HG03196 (cell line): ENCODE data around the gene CCDC69.
A peak's percentile ranks its signal among the peaks of the same experiment; 100 is the strongest.
"Not testable (repeated sequence)": the region's sequence is repeated elsewhere in the genome, so short reads cannot be mapped to it uniquely, and the experiment has no call there.

Experiments
- ATAC-seq: cut with Tn5 transposase; IDR thresholded peaks from one replicate; pipeline ENCODE4 v1.9.1; 2021; ENCODE audit not compliant: unreplicated experiment

The CCDC69 gene

DNA sequence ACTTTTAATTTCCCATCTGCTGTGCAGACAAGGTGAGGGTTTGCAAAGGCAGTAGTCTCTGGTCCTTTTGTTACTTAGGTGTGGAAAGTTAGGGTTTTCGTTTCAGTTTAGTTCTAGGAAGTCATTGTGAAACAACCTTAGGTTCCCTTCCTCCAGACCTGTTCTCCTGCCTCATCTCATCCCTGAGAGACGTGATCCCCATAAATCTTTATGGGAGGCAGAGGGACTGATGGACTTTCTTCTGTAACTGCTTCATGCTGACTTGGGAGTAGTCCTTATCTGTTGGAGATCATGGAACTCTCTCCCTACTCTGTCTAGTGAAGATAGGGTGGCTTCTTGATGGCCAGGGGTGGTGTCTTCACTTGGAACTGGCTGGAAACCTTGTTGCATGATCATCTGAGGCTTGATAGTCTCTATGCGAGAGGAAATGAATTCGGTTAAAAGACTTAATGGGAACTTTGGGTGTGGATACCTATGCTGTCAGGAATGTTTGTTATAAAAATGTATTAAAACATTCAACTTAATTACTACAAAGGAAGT is 21.9 kb upstream of the CCDC69 start:
- ATAC-seq = no peak

DNA sequence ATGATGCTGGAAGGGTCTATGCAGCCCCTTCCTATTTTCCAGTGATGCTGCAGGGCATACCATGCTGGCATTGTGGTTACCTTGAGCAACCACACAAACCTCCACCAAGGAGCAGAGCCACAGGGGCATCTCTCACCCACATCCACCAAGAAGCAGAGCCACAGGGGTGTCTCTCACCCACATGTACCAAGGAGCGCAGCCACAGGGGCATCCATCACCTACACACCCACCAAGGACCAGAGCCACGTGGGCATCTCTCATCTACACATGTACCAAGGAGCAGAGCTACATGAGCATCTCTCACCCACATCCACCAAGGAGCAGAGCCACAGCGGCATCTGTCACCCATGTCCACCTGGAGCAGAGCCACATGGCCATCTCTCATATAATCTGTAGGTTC is 20.3 kb upstream of the CCDC69 start:
- no peak for ATAC-seq

DNA sequence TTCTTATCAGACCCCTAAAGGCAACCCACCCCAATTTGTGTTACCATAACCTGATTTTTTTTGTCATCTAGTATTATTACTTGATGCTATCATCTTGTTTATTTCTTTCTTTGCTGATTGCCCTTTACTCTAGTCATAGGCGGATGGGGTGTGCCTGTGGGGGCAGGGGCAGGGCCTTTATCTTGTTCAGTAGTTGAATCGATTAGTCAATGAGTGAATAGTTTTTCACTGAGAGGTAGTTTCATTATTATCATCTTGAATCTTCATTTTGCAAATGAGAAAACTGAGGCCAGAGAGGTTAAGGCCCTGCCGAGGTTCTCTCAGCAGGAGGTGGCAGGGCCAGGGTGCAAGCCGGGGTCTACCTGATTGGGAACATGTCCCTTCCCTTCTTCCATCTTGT is 19.7 kb upstream of the CCDC69 start:
- ATAC-seq = no peak

DNA sequence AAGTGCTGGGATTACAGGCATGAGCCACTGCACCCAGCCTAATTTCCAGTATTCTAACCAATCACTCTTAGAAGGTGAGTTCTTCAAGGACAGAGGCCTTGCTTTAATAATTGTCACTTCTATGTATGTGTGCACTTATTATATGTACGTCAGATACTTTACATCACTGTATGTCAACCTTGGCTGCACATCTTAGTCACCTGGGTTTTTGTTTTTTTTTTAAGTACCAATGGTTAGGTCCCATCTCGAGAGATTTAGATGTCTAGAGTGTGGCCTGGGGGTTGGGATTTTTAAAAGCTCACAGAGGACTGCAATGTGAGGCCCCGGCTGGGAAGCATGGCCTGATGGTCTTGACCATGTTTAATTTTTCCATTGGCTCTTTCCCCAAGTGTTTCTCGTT is 19.2 kb upstream of the CCDC69 start:
- no peak for ATAC-seq

DNA sequence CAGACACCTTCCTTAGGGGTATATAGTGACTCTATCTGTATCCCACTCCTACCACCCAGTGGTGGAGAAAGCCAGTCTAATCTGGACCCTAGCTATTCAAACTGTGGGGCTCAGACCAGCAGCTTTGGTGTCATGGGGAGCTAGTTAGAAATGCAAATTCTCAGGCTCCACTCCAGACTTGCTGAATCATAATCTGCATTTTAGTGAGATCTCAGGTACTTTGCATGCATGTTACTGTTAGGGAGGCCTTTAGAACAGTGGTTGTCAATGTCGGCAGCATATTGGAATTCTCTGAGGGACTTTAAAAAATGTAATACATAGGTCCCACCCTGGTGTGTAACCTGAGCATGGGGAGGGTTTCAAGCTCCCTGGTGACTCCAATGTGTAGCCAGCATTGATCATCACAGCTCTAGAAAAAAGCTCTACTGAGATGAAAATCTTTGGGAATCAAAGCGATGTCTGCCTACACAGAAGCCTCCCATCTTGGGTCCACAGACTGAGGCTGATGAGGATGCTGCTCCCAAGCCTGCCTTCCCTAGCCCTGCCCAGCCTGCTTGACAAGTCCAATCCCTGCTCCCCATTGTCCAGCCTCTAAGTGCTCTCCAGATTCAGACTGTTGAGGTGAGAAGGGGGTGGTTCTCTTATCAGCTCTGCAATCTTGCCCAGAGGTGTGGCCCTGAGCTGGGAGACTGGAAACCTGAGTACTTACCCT is 17.2 kb upstream of the CCDC69 start:
- no peak for ATAC-seq

DNA sequence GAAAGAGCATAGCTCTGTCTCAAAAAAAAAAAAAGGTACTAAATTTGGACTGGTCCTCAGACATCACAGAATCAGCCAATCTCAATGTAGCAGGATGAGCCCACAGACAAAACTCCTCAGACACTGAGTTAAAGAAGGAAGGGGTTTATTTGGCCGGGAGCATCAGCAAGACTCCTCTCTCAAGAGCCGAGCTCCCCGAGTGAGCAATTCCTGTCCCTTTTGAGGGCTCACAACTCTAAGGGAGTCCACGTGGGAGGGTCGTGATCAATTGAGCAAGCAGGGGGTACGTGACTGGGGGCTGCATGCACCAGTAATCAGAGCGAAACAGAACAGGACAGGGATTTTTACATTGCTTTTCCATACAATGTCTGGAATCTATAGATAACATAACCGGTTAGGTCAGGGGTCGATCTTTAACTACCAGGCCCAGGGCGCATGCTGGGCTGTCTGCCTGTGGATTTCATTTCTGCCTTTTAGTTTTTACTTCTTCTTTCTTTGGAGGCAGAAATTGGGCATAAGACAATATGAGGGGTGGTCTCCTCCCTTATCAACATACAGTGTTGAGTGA is 16.5 kb upstream of the CCDC69 start:
- ATAC-seq = not testable (repeated sequence)

DNA sequence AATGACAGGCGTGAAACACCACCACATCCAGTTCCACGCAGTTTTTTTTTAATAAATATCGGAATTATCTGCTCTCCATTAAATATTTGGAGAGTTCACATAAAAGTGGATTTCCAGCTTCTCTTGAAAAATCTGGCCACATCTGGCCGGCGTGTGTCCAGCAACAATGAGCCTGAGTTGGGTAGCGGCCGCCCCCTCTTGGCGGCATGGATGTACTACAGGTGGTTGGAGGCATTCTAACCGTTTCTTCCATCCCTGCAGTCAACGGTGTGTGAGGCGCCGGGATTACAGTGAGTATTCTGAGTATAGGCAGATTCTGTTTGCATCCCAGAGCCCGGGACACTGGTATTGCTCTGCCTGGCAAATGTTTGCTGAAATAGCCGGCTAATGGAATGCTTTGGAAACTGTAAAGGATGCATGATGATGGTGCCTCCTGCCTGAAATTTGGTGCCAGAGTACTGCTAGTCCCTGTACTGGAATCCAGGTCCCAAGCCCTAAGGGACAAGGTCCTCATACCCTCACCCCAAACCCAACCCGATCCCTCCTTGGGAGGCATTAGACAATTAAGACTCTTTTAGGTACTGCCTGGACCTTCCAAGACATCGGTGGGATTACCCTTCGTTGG is 15.5 kb upstream of the CCDC69 start:
- ATAC-seq = no peak

DNA sequence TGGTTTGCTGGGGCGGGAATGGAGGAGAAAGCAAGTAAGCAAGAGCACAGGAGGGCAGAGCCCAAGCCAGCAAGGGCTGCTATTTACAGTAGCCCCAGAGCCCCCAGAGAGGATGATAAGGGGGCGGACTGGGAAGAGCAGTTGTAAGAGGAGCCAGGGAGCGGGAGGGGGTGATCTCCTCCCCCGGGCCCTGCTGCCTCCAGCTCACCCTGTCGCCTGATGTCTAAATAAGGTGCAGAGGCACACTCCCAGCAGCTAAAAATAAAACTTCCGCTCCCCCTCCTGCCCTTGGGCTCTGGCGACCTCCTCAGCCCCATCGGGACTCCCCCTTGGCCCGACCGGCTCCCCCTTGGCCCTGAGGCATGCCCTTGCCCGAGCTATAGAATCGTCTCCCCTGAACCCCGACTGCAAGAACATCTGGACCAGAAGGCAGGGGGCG is 14.4 kb upstream of the CCDC69 start:
- peak; percentile 40 for ATAC-seq

DNA sequence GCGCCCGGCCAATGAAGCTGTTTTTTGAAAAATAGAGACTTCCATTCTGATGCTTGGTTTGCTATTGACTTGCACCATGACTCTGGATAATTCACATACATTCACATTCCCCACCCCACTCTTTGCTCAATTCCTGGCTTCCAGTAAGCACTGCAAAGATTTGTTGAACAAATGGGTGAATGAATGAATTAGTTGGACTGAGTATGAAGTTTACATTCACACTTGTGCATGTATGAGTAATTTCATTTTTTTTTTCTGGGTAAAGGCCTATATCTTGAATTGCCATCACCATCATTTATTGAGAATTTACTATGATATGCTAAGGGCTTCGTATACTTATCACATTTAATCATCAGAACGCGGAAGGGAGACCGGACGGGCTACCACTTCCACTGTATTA is 13.8 kb upstream of the CCDC69 start:
- no peak for ATAC-seq

DNA sequence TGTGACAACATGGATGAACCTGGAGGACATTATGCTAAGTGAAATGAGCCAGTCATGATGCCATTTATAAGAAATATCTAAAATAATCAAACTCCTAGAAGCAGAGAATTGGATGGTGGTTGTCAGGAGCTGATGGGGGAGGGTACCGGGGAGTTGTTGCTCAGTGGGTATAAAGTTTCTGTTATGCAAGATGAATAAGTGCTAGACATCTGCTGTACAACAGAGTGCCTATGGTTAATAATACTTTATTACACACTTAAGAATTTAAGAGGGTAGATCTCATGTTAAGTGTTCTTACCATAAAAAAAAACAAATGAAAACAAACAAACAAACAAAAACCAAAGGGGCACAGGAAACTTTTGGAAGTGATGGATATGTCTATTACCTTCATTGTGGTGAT is 13.0 kb upstream of the CCDC69 start:
- no peak for ATAC-seq

DNA sequence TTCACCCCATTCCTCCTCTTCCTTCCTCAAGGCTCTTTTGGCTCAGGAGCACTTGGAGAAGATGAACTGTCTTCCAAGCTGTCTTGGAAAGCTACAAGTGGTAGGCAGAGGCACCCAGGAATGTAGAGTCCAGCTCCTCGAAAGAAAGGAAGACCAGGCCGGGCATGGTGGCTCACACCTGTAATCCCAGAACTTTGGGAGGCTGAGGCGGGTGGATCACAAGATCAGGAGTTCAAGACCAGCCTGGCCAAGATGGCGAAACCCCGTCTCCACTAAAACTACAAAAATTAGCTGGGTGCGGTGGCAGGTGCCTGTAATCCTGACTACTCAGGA is 11.3 kb upstream of the CCDC69 start:
- not testable (repeated sequence) for ATAC-seq

DNA sequence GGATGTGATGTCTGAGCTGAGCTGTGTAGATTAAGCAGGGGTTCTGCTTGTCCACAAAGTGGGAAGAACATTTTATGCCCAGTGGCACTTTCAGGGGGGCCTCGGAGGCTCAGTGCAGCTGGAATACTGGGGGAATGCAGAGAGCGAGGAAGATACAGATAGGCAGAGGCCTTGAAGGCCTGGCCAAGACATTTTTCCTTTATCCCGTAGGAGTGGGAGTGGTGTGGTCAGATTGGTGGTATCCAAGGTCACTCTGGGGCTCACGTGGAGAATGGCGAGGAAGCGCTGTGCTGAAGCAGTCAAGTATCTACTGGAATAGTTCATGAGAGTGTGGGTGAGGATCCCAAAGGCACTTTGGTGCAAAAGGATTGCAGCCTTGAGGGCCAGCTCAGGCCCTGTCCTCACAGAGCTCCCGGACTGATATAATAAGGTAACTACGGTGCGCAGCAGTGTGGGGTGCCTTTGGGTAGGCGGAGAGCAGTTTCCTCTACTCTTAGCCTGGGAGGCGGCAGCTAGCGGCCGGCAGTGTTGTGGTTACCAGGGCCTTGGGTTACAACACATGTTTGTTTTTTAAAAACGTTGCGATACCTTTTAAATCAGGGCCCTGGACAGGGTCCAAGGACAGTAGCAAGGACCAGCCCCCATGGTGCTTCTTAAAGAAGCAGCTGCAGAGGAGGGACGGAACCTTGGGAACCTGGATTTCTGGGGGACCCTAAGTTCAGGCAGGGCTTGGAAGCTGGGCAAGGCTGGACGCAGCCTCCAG is 10.8 kb upstream of the CCDC69 start:
- ATAC-seq = peak; percentile 56

DNA sequence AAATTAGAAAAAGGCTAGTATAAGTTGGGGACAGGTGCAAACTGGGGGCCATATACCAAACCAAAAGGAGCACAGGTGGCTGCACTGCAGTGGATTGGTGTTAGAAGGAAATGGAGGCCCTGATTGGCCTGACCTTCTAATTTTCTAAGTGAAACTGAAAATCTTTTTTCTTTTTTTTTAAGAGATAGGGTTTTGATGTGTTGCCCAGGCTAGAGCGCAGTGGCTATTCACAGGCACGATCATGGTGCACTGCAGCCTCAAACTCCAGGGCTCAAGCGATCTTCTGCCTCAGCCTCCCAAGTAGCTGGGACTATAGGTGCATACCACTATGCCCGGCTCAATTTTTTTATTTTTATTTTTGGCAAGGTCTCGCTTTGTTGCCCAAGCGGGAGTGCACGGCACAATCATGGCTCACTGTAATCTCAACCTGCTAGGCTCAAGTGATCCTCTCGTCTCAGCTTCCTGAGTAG is 9.8 kb upstream of the CCDC69 start:
- ATAC-seq = peak; percentile 48

DNA sequence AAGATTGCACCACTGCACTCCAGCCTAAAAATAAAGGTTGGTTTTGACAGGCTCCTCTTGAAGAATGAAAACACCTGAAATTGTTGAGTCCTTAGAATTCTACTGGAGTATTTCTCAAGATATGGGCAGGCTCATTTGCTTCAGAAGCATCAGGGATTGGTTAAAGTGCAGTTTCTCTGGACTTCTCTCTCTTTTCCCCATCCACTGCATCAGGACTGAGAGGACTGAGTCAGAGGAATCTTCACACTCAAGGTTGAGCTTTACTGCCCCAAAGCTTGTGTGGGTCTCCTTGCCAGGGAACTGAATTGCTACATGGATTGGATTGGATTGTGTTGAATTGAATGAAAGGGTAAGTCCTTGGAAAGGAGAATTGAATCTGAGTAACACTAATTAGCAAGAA is 7.5 kb upstream of the CCDC69 start:
- ATAC-seq = no peak

DNA sequence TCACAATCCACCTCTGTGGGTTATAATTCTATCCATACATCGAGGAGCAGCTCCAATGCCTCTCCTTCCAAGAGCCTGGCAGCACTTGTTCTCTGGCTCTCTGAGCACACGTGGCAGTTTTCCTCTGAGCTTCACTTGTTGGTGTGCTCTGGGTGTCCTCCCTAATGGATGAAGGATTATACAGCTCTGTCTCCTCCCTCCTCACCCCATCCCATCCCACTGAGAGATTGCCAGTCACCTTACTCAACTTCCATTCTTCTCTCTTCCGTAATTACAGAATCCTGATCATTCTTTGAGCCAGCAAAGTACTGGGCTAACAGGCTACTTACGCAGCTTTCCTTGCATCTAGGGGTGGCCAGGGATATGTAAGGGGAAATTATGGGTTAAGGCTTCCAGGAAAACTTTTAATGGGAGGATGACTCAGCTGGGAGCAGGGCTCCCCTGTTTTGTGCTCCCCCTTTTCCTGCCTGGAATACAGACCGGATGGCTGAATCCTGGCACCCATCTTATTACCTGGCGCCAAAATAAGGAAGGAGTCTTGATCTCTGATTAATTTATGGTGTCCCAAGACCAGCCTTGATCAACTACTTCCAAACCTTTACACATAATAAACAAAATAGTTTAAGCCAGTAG is 6.3 kb upstream of the CCDC69 start:
- ATAC-seq = no peak

DNA sequence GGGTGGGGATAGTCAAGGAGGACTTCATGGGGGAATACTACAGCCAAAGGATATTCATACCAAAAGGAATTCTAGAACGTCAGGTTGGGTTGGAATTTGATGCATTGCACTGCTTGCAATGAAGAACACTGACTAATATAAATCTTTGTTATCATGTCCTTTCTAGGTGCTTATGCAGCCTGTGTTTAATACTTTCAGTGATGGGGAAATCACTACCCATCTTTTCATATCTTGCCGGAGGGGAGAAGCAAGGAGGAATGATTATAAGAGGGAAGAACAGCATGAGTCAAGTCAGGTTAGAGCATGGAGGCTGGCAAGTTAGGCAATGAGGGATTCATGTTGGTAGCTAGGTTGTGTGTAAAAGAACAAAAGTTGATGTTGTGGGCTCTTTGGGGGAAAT is 5.1 kb upstream of the CCDC69 start:
- ATAC-seq = no peak

DNA sequence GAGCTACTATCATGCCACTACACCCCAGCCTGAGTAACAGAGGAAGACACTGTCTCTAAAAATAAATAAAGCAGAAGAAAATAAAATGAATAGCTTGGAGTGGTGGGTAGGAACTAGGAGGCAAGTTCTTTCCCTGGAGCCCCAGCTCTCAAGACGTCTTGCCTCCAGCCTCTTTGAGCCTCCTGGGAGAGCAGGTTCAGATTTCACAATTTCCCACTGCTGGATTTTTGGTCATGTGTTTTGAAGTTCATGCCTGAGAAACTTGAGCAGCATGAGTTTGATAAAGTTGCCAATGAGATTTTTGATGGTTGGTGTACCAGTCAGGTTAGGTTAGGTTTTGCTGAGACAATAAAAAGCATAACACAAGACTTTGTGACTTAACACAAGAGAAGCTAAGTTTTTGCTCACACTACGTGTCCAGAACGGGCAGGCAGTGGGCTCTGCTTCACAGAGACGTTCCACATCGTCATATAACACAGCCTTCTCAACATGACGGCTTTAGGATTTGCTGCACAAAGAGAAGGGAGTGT is 4.1 kb upstream of the CCDC69 start:
- no peak for ATAC-seq

DNA sequence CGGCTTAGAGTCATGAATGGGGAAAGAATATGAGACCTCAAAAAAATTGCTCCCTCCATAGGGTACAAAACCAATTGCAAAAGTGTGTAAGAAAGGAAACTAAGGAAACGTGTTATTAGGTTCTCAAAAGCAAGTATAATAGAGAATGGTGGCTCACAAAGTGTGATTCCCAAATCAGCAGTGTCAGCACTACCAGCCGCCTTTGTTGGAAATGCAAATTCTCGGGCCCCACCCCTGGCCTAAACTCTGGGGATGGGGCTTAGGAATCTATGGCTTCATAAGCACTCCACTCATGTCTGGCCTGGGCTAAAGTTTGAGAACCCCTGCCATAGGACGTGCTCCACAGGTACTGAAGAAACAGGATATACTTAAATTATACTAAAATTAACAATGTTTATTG is 1.6 kb upstream of the CCDC69 start:
- ATAC-seq = no peak

DNA sequence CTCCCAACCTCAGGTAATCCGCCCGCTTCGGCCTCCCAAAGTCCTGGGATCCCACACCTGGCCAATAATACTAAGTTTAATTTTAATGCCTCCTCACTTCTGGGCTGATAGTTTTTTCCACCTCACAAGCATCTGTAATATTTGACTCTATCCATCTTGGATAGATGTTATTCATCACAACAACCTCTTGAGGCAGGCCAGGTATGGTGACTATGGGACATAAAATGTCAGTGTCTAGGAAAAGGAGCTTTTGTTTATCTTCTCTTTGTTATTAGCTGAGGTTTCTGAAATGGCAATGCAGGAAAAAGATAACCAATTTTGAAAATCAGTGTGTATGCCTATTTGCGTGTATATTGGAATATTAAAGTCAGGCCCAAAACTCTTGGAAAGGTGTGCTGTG is 1.2 kb upstream of the CCDC69 start:
- no peak for ATAC-seq

DNA sequence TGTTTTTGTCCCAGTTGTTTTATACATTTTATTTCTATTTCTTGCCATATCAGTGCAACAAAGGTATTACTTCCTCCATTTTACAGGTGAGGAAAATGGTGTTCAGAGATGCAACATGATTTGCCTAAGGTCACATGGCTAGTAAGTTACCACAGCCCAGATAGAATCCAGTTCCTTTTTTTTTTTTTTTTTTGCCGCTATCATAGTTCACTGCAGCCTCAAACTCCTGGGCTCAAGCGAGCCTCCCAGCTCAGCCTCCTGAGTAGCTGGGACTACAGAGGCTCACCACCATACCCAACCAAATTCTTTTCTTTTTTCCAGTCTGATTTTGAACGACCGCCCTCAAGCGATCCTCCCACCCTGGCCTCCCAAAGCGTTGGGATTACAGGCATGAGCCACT is 480 bp upstream of the CCDC69 start:
- no peak for ATAC-seq
